HG02840 (cell line): Measurements from ENCODE around the gene ITGB4.

Experiments
- ATAC-seq: cut with Tn5 transposase; IDR thresholded peaks from one replicate; pipeline ENCODE4 v1.9.1; 2021; ENCODE audit warnings: mild to moderate bottlenecking, moderate library complexity, moderate number of reproducible peaks; ENCODE audit not compliant: unreplicated experiment, low FRiP score

The ITGB4 gene

GRCh38 chr17:75695830-75696271, 25.4 kb upstream of the ITGB4 start:
- no peak for ATAC-seq

- no peak for ATAC-seq
Observed at GRCh38 chr17:75697651-75698291, 23.5 kb upstream of the ITGB4 start.

GRCh38 chr17:75698659-75699058, 22.6 kb upstream of the ITGB4 start:
- no peak for ATAC-seq

- no peak for ATAC-seq
Observed at GRCh38 chr17:75701288-75701687, 20.0 kb upstream of the ITGB4 start.

GRCh38 chr17:75703191-75703590, 18.1 kb upstream of the ITGB4 start:
- ATAC-seq: no peak

GRCh38 chr17:75703591-75703990, 17.7 kb upstream of the ITGB4 start:
- ATAC-seq: no peak

- no peak for ATAC-seq
Observed at GRCh38 chr17:75704963-75705875, 16.0 kb upstream of the ITGB4 start.

GRCh38 chr17:75706042-75706728, 15.1 kb upstream of the ITGB4 start:
- ATAC-seq: no peak

GRCh38 chr17:75707079-75707571, 14.1 kb upstream of the ITGB4 start:
- ATAC-seq: no peak

- no peak for ATAC-seq
Observed at GRCh38 chr17:75712446-75712845, 8.8 kb upstream of the ITGB4 start.

GRCh38 chr17:75719732-75720131, 1.5 kb upstream of the ITGB4 start:
- ATAC-seq: no peak

- no peak for ATAC-seq
Observed at GRCh38 chr17:75721463-75722011, 278 bp downstream of the ITGB4 start.

GRCh38 chr17:75722076-75722475, 817 bp downstream of the ITGB4 start:
- ATAC-seq: no peak

- no peak for ATAC-seq
Observed at GRCh38 chr17:75722542-75723095, 1.4 kb downstream of the ITGB4 start.

- no peak for ATAC-seq
Observed at GRCh38 chr17:75723171-75723930, 2.1 kb downstream of the ITGB4 start.

GRCh38 chr17:75724016-75725003, 3.1 kb downstream of the ITGB4 start:
- ATAC-seq: no peak

GRCh38 chr17:75725504-75725903, 4.2 kb downstream of the ITGB4 start:
- no peak for ATAC-seq

GRCh38 chr17:75727391-75727790, 6.1 kb downstream of the ITGB4 start:
- no peak for ATAC-seq
